Measurements from ENCODE around the gene MYO1B. TPM values are rescaled to one million over a fixed set of nuclear protein-coding genes. Genes with fewer than 3 reads are reported as not detected.

Gene MYO1B
- polyA plus RNA-seq, 3 donors = 0.01 TPM; not detected in 2

DNA sequence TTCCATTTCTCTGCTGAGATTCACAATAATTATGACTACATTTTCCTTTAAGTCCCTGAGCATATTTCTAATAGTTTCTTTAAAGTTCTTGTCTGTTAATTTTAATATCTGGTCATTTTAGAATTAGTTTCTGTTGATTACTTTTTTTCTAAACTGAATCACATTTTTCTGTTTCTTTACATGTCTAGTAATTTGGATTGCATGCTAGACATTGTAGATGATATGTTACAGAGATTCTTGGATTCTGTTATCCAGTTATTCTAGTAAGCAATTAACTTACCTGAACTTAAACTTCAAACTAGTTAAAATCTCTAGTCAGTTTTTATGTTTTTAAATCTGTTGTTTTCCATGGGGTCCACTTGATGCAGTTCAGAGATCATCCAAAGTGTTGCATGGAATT is 214.0 kb downstream of the MYO1B start:
- Mint-ChIP-seq H3K9me3 (peaks cover 2 to 18% (median 7%) of the 10 kb centered on the region in 7 donors), H3K27me3 (ENCODE audit: low read depth in 3 of 3) (no peaks in the 10 kb centered on the region), H3K27ac (no peak overlapping the region), H3K4me3 (no peak overlapping the region), H3K4me1 (no peaks in the 10 kb centered on the region), H3K36me3 (no peaks in the 10 kb centered on the region)
- intact Hi-C loops (cut with micrococcal nuclease) = no loop called here
- Histone ChIP-seq H2AFZ (ENCODE audit: insufficient read depth, low read depth, low read length, poor library complexity, severe bottlenecking) (no peak overlapping the region), H3K27me3 (ENCODE audit: control insufficient read depth in 2 of 2, insufficient read depth in 2 of 2, low read length in 2 of 2) (no peaks in the 10 kb centered on the region), H3K9ac (ENCODE audit: insufficient read depth, low read length, poor library complexity, severe bottlenecking) (no peak overlapping the region), H4K20me1 (ENCODE audit: insufficient read depth, low read length) (no peaks in the 10 kb centered on the region), H3K27ac (ENCODE audit: low read depth in 1 of 2, low read length in 2 of 2) (no peak overlapping the region), H3K4me1 (ENCODE audit: control insufficient read depth in 1 of 2, insufficient read depth in 2 of 2, low read length in 2 of 2) (no peaks in the 10 kb centered on the region), H3K4me2 (replicated peaks; ENCODE audit: extremely low read depth, low read length, poor library complexity, severe bottlenecking) (no peak overlapping the region), H3K36me3 (replicated peaks in 1 of 2; ENCODE audit: control insufficient read depth in 1 of 2, insufficient read depth in 2 of 2, low read length in 2 of 2) (no peaks in the 10 kb centered on the region), H3K4me3 (replicated peaks in 1 of 3; ENCODE audit: low read depth in 2 of 3, low read length in 3 of 3) (no peak overlapping the region), H3K79me2 (ENCODE audit: insufficient read depth, low read length) (no peaks in the 10 kb centered on the region), H3K9me3 (replicated peaks in 1 of 2; ENCODE audit: control insufficient read depth in 1 of 2, insufficient read depth in 1 of 2, low read length in 2 of 2) (peaks cover 0 to 3% of the 10 kb centered on the region in 2 donors)
- no peak for DNase-seq
- TF ChIP-seq, protein P1, sequence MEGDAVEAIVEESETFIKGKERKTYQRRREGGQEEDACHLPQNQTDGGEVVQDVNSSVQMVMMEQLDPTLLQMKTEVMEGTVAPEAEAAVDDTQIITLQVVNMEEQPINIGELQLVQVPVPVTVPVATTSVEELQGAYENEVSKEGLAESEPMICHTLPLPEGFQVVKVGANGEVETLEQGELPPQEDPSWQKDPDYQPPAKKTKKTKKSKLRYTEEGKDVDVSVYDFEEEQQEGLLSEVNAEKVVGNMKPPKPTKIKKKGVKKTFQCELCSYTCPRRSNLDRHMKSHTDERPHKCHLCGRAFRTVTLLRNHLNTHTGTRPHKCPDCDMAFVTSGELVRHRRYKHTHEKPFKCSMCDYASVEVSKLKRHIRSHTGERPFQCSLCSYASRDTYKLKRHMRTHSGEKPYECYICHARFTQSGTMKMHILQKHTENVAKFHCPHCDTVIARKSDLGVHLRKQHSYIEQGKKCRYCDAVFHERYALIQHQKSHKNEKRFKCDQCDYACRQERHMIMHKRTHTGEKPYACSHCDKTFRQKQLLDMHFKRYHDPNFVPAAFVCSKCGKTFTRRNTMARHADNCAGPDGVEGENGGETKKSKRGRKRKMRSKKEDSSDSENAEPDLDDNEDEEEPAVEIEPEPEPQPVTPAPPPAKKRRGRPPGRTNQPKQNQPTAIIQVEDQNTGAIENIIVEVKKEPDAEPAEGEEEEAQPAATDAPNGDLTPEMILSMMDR (IDR thresholded peaks at IDR 0.05) = no peak

DNA sequence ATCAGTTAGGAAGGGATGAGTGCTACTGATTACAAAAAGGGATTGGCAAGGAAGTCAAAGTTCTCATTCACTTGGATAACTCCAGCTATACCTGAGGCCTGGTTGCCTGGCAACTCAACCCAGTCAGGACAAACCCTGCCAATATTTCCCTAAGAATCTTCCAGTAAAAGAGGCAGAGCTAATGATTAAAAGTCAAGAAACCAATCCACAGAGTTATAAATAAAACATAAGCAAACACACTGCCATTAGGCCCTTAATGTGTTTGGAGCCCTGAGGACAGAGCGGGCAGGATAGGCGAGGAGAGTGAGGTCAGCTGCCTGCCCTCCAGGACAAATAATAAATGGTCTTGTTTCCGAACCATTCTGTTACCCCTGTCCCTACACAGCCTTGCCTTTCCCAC is 217.2 kb downstream of the MYO1B start:
- no peaks in the 10 kb centered on the region for H3K36me3 Mint-ChIP-seq
- no peaks in the 10 kb centered on the region for H3K4me1 ChIP-seq (ENCODE audit: control insufficient read depth in 1 of 2, insufficient read depth in 2 of 2, low read length in 2 of 2)
- H3K27me3 ChIP-seq (ENCODE audit: control insufficient read depth in 2 of 2, insufficient read depth in 2 of 2, low read length in 2 of 2) = no peaks in the 10 kb centered on the region
- H3K4me3 Mint-ChIP-seq = no peak overlapping the region
- TF ChIP-seq, protein P1 (IDR thresholded peaks at IDR 0.05) = no peak
- no peaks in the 10 kb centered on the region for H3K27me3 Mint-ChIP-seq (ENCODE audit: low read depth in 3 of 3)
- H3K9me3 Mint-ChIP-seq = peaks cover 2 to 14% (median 4%) of the 10 kb centered on the region in 7 donors
- H3K9me3 ChIP-seq (replicated peaks in 1 of 2; ENCODE audit: control insufficient read depth in 1 of 2, insufficient read depth in 1 of 2, low read length in 2 of 2) = no peaks in the 10 kb centered on the region
- DNase-seq = no peak
- no peak overlapping the region for H2AFZ ChIP-seq (ENCODE audit: insufficient read depth, low read depth, low read length, poor library complexity, severe bottlenecking)
- no peak overlapping the region for H3K9ac ChIP-seq (ENCODE audit: insufficient read depth, low read length, poor library complexity, severe bottlenecking)
- H3K4me2 ChIP-seq (replicated peaks; ENCODE audit: extremely low read depth, low read length, poor library complexity, severe bottlenecking) = no peak overlapping the region
- no peaks in the 10 kb centered on the region for H4K20me1 ChIP-seq (ENCODE audit: insufficient read depth, low read length)
- intact Hi-C loops (cut with micrococcal nuclease) = no loop called here
- H3K4me3 ChIP-seq (replicated peaks in 1 of 3; ENCODE audit: low read depth in 2 of 3, low read length in 3 of 3) = no peak overlapping the region
- no peaks in the 10 kb centered on the region for H3K79me2 ChIP-seq (ENCODE audit: insufficient read depth, low read length)
- 96% methylated on average over 3 of the region's 3 CpGs for WGBS (ENCODE audit: insufficient coverage)
- no peak overlapping the region for H3K27ac ChIP-seq (ENCODE audit: low read depth in 1 of 2, low read length in 2 of 2)
- H3K36me3 ChIP-seq (replicated peaks in 1 of 2; ENCODE audit: control insufficient read depth in 1 of 2, insufficient read depth in 2 of 2, low read length in 2 of 2) = no peaks in the 10 kb centered on the region
- H3K4me1 Mint-ChIP-seq = no peaks in the 10 kb centered on the region
- no peak overlapping the region for H3K27ac Mint-ChIP-seq

Data from CD14-positive monocyte (primary cell).